Measurements from ENCODE around the gene CSPG4. TPM values are rescaled to one million over a fixed set of nuclear protein-coding genes. Genes with fewer than 3 reads are reported as not detected.

Gene CSPG4
- total RNA-seq, 1 donor from 2014 or later, result 7.3 TPM

- H3K4me3 Mint-ChIP-seq, result no peak overlapping the region
- peaks cover 28% of the 10 kb centered on the region for H3K4me1 Mint-ChIP-seq (ENCODE audit: unreplicated experiment)
- no peaks in the 10 kb centered on the region for H3K36me3 Mint-ChIP-seq
- TF ChIP-seq, protein P1, sequence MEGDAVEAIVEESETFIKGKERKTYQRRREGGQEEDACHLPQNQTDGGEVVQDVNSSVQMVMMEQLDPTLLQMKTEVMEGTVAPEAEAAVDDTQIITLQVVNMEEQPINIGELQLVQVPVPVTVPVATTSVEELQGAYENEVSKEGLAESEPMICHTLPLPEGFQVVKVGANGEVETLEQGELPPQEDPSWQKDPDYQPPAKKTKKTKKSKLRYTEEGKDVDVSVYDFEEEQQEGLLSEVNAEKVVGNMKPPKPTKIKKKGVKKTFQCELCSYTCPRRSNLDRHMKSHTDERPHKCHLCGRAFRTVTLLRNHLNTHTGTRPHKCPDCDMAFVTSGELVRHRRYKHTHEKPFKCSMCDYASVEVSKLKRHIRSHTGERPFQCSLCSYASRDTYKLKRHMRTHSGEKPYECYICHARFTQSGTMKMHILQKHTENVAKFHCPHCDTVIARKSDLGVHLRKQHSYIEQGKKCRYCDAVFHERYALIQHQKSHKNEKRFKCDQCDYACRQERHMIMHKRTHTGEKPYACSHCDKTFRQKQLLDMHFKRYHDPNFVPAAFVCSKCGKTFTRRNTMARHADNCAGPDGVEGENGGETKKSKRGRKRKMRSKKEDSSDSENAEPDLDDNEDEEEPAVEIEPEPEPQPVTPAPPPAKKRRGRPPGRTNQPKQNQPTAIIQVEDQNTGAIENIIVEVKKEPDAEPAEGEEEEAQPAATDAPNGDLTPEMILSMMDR (conservative IDR thresholded peaks at IDR 0.05), result no peak
- no peak for DNase-seq (ENCODE audit: extremely low spot score, unreplicated experiment)
- no peaks in the 10 kb centered on the region for H3K9me3 Mint-ChIP-seq
- H3K27ac Mint-ChIP-seq, result no peak overlapping the region
- H3K27me3 Mint-ChIP-seq, result peaks cover 8% of the 10 kb centered on the region
These were observed 15.1 kb downstream of the CSPG4 start for GRCh38 chr15:75697523-75697922.

DNA sequence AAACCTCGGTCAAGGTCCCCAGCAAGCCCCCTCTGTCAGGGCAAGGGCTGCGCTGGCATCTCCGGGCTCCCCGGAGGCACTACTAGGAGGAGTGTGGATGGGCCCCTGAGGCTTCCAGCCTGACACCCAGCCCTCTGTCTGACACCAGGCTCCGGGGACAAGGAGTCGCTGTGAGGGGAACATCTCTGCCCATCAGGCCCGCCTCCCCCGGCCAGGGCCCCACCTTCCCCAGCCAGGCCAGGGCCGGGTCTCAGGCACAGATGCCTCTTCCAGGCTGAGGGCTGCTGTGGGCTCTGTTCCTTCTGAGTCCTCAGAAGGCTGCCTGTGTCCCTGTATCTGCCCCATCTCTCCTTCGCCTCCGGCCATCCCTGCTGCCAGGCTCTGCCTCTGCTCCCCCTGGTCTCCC, 15.8 kb downstream of the CSPG4 start:
- Mint-ChIP-seq H3K4me1 (ENCODE audit: unreplicated experiment) (peaks cover 27% of the 10 kb centered on the region), H3K4me3 (no peak overlapping the region), H3K27ac (no peak overlapping the region), H3K27me3 (peaks cover 11% of the 10 kb centered on the region), H3K36me3 (no peaks in the 10 kb centered on the region), H3K9me3 (no peaks in the 10 kb centered on the region)
- DNase-seq (ENCODE audit: extremely low spot score, unreplicated experiment), result no peak
- TF ChIP-seq, protein P1 (conservative IDR thresholded peaks at IDR 0.05), result no peak

- Mint-ChIP-seq H3K9me3 (no peaks in the 10 kb centered on the region), H3K4me3 (no peak overlapping the region), H3K36me3 (no peaks in the 10 kb centered on the region), H3K27me3 (peaks cover 11% of the 10 kb centered on the region), H3K4me1 (ENCODE audit: unreplicated experiment) (peaks cover 26% of the 10 kb centered on the region), H3K27ac (no peak overlapping the region)
- TF ChIP-seq, protein P1 (conservative IDR thresholded peaks at IDR 0.05), result no peak
- no peak for DNase-seq (ENCODE audit: extremely low spot score, unreplicated experiment)
These were observed 16.3 kb downstream of the CSPG4 start for GRCh38 chr15:75696311-75696720.

GRCh38 chr15:75695634-75696310, 16.9 kb downstream of the CSPG4 start:
- DNase-seq (ENCODE audit: extremely low spot score, unreplicated experiment), result no peak
- Mint-ChIP-seq H3K4me3 (no peak overlapping the region), H3K36me3 (no peaks in the 10 kb centered on the region), H3K4me1 (ENCODE audit: unreplicated experiment) (peaks cover 26% of the 10 kb centered on the region), H3K27ac (peak overlapping the region; percentile 59), H3K9me3 (no peaks in the 10 kb centered on the region), H3K27me3 (peaks cover 11% of the 10 kb centered on the region)
- TF ChIP-seq, protein P1 (conservative IDR thresholded peaks at IDR 0.05), result no peak

- Mint-ChIP-seq H3K27ac (peak overlapping the region; percentile 59), H3K27me3 (peaks cover 11% of the 10 kb centered on the region), H3K4me1 (ENCODE audit: unreplicated experiment) (peaks cover 26% of the 10 kb centered on the region), H3K9me3 (no peaks in the 10 kb centered on the region), H3K4me3 (no peak overlapping the region), H3K36me3 (no peaks in the 10 kb centered on the region)
- TF ChIP-seq, protein P1 (conservative IDR thresholded peaks at IDR 0.05), result no peak
- DNase-seq (ENCODE audit: extremely low spot score, unreplicated experiment), result no peak
These were observed 17.4 kb downstream of the CSPG4 start for GRCh38 chr15:75695220-75695619.
